ENCODE results near the gene GOLPH3. TPM values are rescaled to one million over a fixed set of nuclear protein-coding genes. Genes with fewer than 3 reads are reported as not detected.

The GOLPH3 gene
- total RNA-seq, 1 donor from 2014 or later = 80.5 TPM

GRCh38 chr5:32170303-32171151 is 3.6 kb downstream of the GOLPH3 start:
- no peaks in the 10 kb centered on the region for H3K9me3 ChIP-seq (ENCODE audit: low read depth)
- H3K36me3 ChIP-seq = peaks cover 27% of the 10 kb centered on the region
- Mint-ChIP-seq H3K27ac (no peak overlapping the region), H3K4me3 (no peak overlapping the region), H3K9me3 (peaks cover 2% of the 10 kb centered on the region), H3K4me1 (peaks cover 5% of the 10 kb centered on the region), H3K36me3 (peaks cover 44% of the 10 kb centered on the region), H3K27me3 (ENCODE audit: insufficient read depth, low read depth) (peaks cover 4% of the 10 kb centered on the region)
- H3K4me2 ChIP-seq = peak overlapping the region; percentile 7
- H3K27ac ChIP-seq = no peak overlapping the region
- peaks cover 93% of the 10 kb centered on the region for H3K79me2 ChIP-seq (ENCODE audit: low read depth)
- no peak overlapping the region for H3K4me3 ChIP-seq
- no peak overlapping the region for H2AFZ ChIP-seq (replicated peaks)
- no peak for DNase-seq (ENCODE audit: low spot score)
- TF ChIP-seq EZH2phosphoT487 (IDR thresholded peaks at IDR 0.05) = no peak
- no peak overlapping the region for H3K9ac ChIP-seq
- H3F3A ChIP-seq (ENCODE audit: low read depth) = peaks cover 27% of the 10 kb centered on the region
- peaks cover 48% of the 10 kb centered on the region for H4K20me1 ChIP-seq (ENCODE audit: low read depth)
- peaks cover 4% of the 10 kb centered on the region for H3K4me1 ChIP-seq
- H3K27me3 ChIP-seq = no peaks in the 10 kb centered on the region

GRCh38 chr5:32168460-32169033 is 5.6 kb downstream of the GOLPH3 start:
- H4K20me1 ChIP-seq (ENCODE audit: low read depth) = peaks cover 48% of the 10 kb centered on the region

GRCh38 chr5:32165597-32165996 is 8.5 kb downstream of the GOLPH3 start:
- peaks cover 47% of the 10 kb centered on the region for H3K36me3 Mint-ChIP-seq
- Histone ChIP-seq H3F3A (ENCODE audit: low read depth) (no peaks in the 10 kb centered on the region), H4K20me1 (ENCODE audit: low read depth) (peaks cover 29% of the 10 kb centered on the region), H3K27me3 (no peaks in the 10 kb centered on the region), H3K9me3 (ENCODE audit: low read depth) (no peaks in the 10 kb centered on the region), H3K27ac (no peak overlapping the region), H2AFZ (replicated peaks) (no peak overlapping the region), H3K79me2 (ENCODE audit: low read depth) (peaks cover 100% of the 10 kb centered on the region), H3K4me1 (no peaks in the 10 kb centered on the region), H3K36me3 (peaks cover 18% of the 10 kb centered on the region), H3K9ac (no peak overlapping the region), H3K4me3 (no peak overlapping the region), H3K4me2 (no peak overlapping the region)
- H3K4me1 Mint-ChIP-seq = peaks cover 2% of the 10 kb centered on the region
- peaks cover under 1% of the 10 kb centered on the region for H3K9me3 Mint-ChIP-seq
- no peak overlapping the region for H3K27ac Mint-ChIP-seq
- DNase-seq (ENCODE audit: low spot score) = no peak
- peaks cover 2% of the 10 kb centered on the region for H3K27me3 Mint-ChIP-seq (ENCODE audit: insufficient read depth, low read depth)
- no peak for TF ChIP-seq EZH2 (IDR thresholded peaks at IDR 0.05)
- TF ChIP-seq EZH2phosphoT487 (IDR thresholded peaks at IDR 0.05) = no peak
- TF ChIP-seq, protein P1, sequence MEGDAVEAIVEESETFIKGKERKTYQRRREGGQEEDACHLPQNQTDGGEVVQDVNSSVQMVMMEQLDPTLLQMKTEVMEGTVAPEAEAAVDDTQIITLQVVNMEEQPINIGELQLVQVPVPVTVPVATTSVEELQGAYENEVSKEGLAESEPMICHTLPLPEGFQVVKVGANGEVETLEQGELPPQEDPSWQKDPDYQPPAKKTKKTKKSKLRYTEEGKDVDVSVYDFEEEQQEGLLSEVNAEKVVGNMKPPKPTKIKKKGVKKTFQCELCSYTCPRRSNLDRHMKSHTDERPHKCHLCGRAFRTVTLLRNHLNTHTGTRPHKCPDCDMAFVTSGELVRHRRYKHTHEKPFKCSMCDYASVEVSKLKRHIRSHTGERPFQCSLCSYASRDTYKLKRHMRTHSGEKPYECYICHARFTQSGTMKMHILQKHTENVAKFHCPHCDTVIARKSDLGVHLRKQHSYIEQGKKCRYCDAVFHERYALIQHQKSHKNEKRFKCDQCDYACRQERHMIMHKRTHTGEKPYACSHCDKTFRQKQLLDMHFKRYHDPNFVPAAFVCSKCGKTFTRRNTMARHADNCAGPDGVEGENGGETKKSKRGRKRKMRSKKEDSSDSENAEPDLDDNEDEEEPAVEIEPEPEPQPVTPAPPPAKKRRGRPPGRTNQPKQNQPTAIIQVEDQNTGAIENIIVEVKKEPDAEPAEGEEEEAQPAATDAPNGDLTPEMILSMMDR (IDR thresholded peaks at IDR 0.05) = no peak
- H3K4me3 Mint-ChIP-seq = no peak overlapping the region

More at GRCh38 chr5:32168460-32169033, 5.6 kb downstream of the GOLPH3 start:
- H3K27ac Mint-ChIP-seq = no peak overlapping the region
- H3K36me3 ChIP-seq = peaks cover 27% of the 10 kb centered on the region
- peaks cover 100% of the 10 kb centered on the region for H3K79me2 ChIP-seq (ENCODE audit: low read depth)
- H3K9me3 ChIP-seq (ENCODE audit: low read depth) = no peaks in the 10 kb centered on the region
- H2AFZ ChIP-seq (replicated peaks) = no peak overlapping the region
- H3K9ac ChIP-seq = no peak overlapping the region
- peaks cover 4% of the 10 kb centered on the region for H3K4me1 ChIP-seq
- no peak overlapping the region for H3K4me3 Mint-ChIP-seq
- TF ChIP-seq EZH2 (IDR thresholded peaks at IDR 0.05) (no peak), EZH2phosphoT487 (IDR thresholded peaks at IDR 0.05) (no peak)
- TF ChIP-seq, protein P1 (IDR thresholded peaks at IDR 0.05) = no peak
- H3K27me3 ChIP-seq = no peaks in the 10 kb centered on the region
- H3K4me1 Mint-ChIP-seq = peaks cover 2% of the 10 kb centered on the region
- DNase-seq (ENCODE audit: low spot score) = no peak
- no peak overlapping the region for H3K27ac ChIP-seq
- H3K4me2 ChIP-seq = no peak overlapping the region
- H3K4me3 ChIP-seq = no peak overlapping the region
- peaks cover 11% of the 10 kb centered on the region for H3F3A ChIP-seq (ENCODE audit: low read depth)
- H3K27me3 Mint-ChIP-seq (ENCODE audit: insufficient read depth, low read depth) = peaks cover 4% of the 10 kb centered on the region
- H3K9me3 Mint-ChIP-seq = no peaks in the 10 kb centered on the region
- peaks cover 50% of the 10 kb centered on the region for H3K36me3 Mint-ChIP-seq
